Cardiac muscle cell (in vitro differentiated cells and primary cell): ENCODE data around the gene ZDHHC7. TPM values are rescaled to one million over a fixed set of nuclear protein-coding genes. Genes with fewer than 3 reads are reported as not detected.

Source experiments
- DNase-seq, 2 donors: peaks; one replicate each; pipeline versions ENCODE4 v3.0.0 to v3.0.0-alpha.2; 2010 to 2017; ENCODE audit warnings: low read depth in 1 of 2, low spot score in 1 of 2
- H3K27ac ChIP-seq: fragments of 200-600 bp; sonication (generic); 2 replicates; pipeline ENCODE4 v1.5.1; 2016
- H3K27me3 ChIP-seq: fragments of 200-600 bp; sonication (generic); 2 replicates; pipeline ENCODE4 v1.6.0; 2016; ENCODE audit warnings: control low read depth
- H3K36me3 ChIP-seq: fragments of 200-600 bp; sonication (generic); 2 replicates; pipeline ENCODE4 v1.5.1; 2016; ENCODE audit warnings: control low read depth
- H3K4me1 ChIP-seq: fragments of 200-600 bp; sonication (generic); 2 replicates; pipeline ENCODE4 v1.8.1; 2017; ENCODE audit warnings: low read depth, mild to moderate bottlenecking, mixed run types
- H3K4me3 ChIP-seq: fragments of 200-600 bp; sonication (generic); 2 replicates; pipeline ENCODE4 v1.5.1; 2016; ENCODE audit warnings: mild to moderate bottlenecking
- H3K9me3 ChIP-seq: fragments of 200-600 bp; sonication (generic); 2 replicates; pipeline ENCODE4 v1.5.1; 2017; ENCODE audit warnings: low read depth, mild to moderate bottlenecking, control low read depth
- polyA plus RNA-seq: library from polyadenylated mRNA; unstranded; fragments of >200 nt; fragmentation: Nextera tagmentation; extraction: Ambion mirVana; gene quantifications from 2 replicates; pipeline ENCODE4 v1.2.1, GENCODE V29; 2016
- total RNA-seq: library from RNA; depleted of rRNA; stranded (reverse); fragments of >200 nt; gene quantifications from 2 replicates; pipeline ENCODE4 v1.2.3, GENCODE V29; 2016
- TF ChIP-seq, protein P1 (sequence below): IDR thresholded peaks from 2 replicates; pipeline ENCODE4 v1.5.1; 2012; ENCODE audit warnings: low read depth, mild to moderate bottlenecking, low read length

The ZDHHC7 gene
- total and polyA plus RNA-seq, 2 experiments from 2014 or later, result 57.8 to 70.1 TPM

DNA sequence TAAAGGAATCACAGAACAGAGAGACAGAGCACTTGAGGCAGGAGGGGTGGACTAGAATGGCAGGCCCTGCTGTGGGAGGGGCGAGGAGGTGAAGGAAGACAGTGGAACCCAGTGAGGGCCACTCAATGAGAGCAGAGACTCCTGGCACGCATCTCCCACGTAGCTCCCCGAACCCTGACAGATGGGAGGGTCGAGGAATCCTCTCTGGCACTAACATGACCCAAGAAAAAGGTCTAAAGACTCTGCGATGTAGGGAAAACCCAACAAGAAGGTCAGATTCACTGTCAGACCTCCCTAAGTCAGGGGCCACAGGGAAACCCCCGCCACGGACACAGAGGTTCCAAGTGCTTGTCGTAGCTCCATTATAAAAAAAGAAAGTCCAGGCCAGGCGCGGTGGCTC lies 15.0 kb downstream of the ZDHHC7 start:
- Histone ChIP-seq H3K4me3 (no peak overlapping the region), H3K4me1 (peaks cover 7% of the 10 kb centered on the region), H3K36me3 (peaks cover 6% of the 10 kb centered on the region), H3K27me3 (no peaks in the 10 kb centered on the region), H3K9me3 (no peaks in the 10 kb centered on the region), H3K27ac (no peak overlapping the region)
- DNase-seq, result no peak
- TF ChIP-seq, protein P1, sequence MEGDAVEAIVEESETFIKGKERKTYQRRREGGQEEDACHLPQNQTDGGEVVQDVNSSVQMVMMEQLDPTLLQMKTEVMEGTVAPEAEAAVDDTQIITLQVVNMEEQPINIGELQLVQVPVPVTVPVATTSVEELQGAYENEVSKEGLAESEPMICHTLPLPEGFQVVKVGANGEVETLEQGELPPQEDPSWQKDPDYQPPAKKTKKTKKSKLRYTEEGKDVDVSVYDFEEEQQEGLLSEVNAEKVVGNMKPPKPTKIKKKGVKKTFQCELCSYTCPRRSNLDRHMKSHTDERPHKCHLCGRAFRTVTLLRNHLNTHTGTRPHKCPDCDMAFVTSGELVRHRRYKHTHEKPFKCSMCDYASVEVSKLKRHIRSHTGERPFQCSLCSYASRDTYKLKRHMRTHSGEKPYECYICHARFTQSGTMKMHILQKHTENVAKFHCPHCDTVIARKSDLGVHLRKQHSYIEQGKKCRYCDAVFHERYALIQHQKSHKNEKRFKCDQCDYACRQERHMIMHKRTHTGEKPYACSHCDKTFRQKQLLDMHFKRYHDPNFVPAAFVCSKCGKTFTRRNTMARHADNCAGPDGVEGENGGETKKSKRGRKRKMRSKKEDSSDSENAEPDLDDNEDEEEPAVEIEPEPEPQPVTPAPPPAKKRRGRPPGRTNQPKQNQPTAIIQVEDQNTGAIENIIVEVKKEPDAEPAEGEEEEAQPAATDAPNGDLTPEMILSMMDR, result no peak

GRCh38 chr16:84995663-84996062 lies 15.7 kb downstream of the ZDHHC7 start:
- Histone ChIP-seq H3K27ac (no peak overlapping the region), H3K9me3 (no peaks in the 10 kb centered on the region), H3K4me3 (no peak overlapping the region), H3K27me3 (no peaks in the 10 kb centered on the region), H3K36me3 (peaks cover 6% of the 10 kb centered on the region), H3K4me1 (peaks cover 2% of the 10 kb centered on the region)
- no peak for DNase-seq
- TF ChIP-seq, protein P1, result no peak

DNA sequence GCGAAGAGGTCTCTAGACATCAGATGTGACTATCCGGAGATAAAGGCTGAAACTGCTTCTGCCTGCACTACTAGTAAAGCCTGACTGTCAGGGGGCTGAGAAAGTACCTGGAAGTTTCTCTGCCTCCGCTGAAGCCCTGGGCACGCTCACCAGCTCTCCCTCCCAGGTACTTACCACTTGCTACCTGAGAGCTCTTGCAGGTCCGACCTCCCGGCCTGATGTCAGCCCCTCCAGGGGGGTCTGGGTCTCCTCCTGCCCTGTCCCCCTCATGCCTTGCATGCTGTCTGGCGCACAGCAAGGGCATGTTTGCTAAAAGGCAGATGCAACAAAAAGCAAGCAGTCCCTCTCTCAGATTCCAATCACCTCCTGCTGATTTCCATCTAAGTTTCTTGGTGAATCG lies 17.4 kb downstream of the ZDHHC7 start:
- no peaks in the 10 kb centered on the region for H3K27me3 ChIP-seq
- no peaks in the 10 kb centered on the region for H3K9me3 ChIP-seq
- H3K4me1 ChIP-seq, result no peaks in the 10 kb centered on the region
- peaks cover 10% of the 10 kb centered on the region for H3K36me3 ChIP-seq
- TF ChIP-seq, protein P1, result no peak
- H3K4me3 ChIP-seq, result no peak overlapping the region
- peak overlapping the region; percentile 57 for H3K27ac ChIP-seq
- DNase-seq, result no peak

DNA sequence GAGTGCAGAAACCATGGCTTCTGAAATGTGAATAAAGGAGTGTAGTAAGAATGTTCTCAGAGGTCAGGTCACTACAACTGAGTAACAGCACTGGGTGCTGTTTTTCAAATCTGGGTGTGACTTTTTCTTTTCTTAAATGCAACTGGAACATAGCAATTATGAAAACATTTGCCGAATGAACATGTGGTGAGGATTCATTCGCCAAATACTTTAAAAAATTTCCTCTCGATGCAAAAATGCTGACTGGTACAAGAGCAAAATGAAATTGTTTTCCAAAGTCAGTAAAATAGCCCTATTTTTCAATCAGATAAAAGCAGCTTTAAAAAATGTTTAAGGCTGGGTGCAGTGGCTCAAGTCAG lies 18.6 kb downstream of the ZDHHC7 start:
- TF ChIP-seq, protein P1, result no peak
- H3K9me3 ChIP-seq, result no peaks in the 10 kb centered on the region
- no peaks in the 10 kb centered on the region for H3K27me3 ChIP-seq
- peak overlapping the region; percentile 55 for H3K27ac ChIP-seq
- peaks cover 13% of the 10 kb centered on the region for H3K36me3 ChIP-seq
- H3K4me3 ChIP-seq, result no peak overlapping the region
- no peak for DNase-seq
- no peaks in the 10 kb centered on the region for H3K4me1 ChIP-seq

DNA sequence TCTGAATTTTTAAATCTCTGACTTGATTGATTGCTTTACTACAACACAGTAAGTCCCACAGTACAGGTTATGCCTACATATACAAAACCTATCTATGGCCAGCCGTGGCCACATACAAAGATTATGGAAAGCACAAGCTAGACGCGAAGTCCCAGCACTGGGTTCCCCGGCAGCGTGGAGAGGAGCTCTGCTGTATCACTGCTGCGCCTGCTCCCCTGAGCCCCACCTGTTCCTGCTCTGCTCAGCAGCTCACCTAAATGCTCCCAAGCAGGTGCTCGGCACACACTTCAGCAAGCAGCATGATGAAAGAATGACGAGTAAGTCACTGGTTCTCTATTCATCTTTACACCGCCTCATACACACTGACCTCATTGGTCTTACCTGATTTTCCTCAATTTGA lies 20.6 kb downstream of the ZDHHC7 start:
- H3K36me3 ChIP-seq, result peaks cover 13% of the 10 kb centered on the region
- TF ChIP-seq, protein P1, result no peak
- no peaks in the 10 kb centered on the region for H3K4me1 ChIP-seq
- no peaks in the 10 kb centered on the region for H3K27me3 ChIP-seq
- no peak for DNase-seq
- no peak overlapping the region for H3K4me3 ChIP-seq
- no peaks in the 10 kb centered on the region for H3K9me3 ChIP-seq
- no peak overlapping the region for H3K27ac ChIP-seq
